CD8-positive, alpha-beta memory T cell (primary cell): Measurements from ENCODE around the gene AGAP1. TPM values are rescaled to one million over a fixed set of nuclear protein-coding genes. Genes with fewer than 3 reads are reported as not detected.
A peak's percentile ranks its signal among the peaks of the same experiment; 100 is the strongest.

Experiments used
- CTCF ChIA-PET: fragments of 350-600 bp; sonication (Branson Sonifier 250); formaldehyde crosslinking; loops from one replicate; lab custom pipeline; 2021; ENCODE audit warnings: antibody characterized with exemption; lab: Charles Lee
- POLR2A ChIA-PET: fragments of 350-600 bp; sonication (Branson Sonifier 250); formaldehyde crosslinking; loops from one replicate; lab custom pipeline; 2021; ENCODE audit warnings: antibody characterized with exemption; lab: Charles Lee
- DNase-seq, 5 donors: peaks; one replicate each; pipeline versions ENCODE4 v3.0.0 to v3.0.0-alpha.2; 2020 to 2022; ENCODE audit warnings: mixed read lengths in 1 of 5
- H3K27ac ChIP-seq: one replicate; pipeline ENCODE4 v1.7.0; 2013; ENCODE audit warnings: low read depth, mild to moderate bottlenecking, low read length, moderate library complexity
- H3K27me3 ChIP-seq: 2 replicates; pipeline ENCODE4 v1.7.0; 2013; ENCODE audit warnings: low read length, mild to moderate bottlenecking; ENCODE audit not compliant: insufficient read depth, poor library complexity, severe bottlenecking
- H3K36me3 ChIP-seq: 2 replicates; pipeline ENCODE4 v1.7.0; 2013; ENCODE audit warnings: mild to moderate bottlenecking, low read length, moderate library complexity; ENCODE audit not compliant: insufficient read depth
- H3K4me1 ChIP-seq: 2 replicates; pipeline ENCODE4 v1.7.0; 2013; ENCODE audit warnings: mild to moderate bottlenecking, low read length, moderate library complexity; ENCODE audit not compliant: insufficient read depth
- H3K4me3 ChIP-seq: 2 replicates; pipeline ENCODE4 v1.7.0; 2013; ENCODE audit warnings: mild to moderate bottlenecking, low read length
- H3K9me3 ChIP-seq: 2 replicates; pipeline ENCODE4 v1.7.0; 2013; ENCODE audit warnings: mild to moderate bottlenecking, low read length
- H3K27ac Mint-ChIP-seq, 8 donors: one replicate each; pipeline ENCODE4 v1.8.0; 2020 to 2021; ENCODE audit warnings: mixed read lengths in 8 of 8, mild to moderate bottlenecking in 6 of 8, inconsistent platforms in 3 of 8, moderate library complexity in 3 of 8
- H3K27me3 Mint-ChIP-seq, 2 donors: one replicate each; pipeline ENCODE4 v1.8.0; 2020 to 2021; ENCODE audit warnings: mixed read lengths in 2 of 2, mild to moderate bottlenecking in 1 of 2, moderate library complexity in 1 of 2
- H3K36me3 Mint-ChIP-seq, 3 donors: one replicate each; pipeline ENCODE4 v1.8.0; 2020 to 2021; ENCODE audit warnings: mixed read lengths in 3 of 3, inconsistent platforms in 1 of 3, mild to moderate bottlenecking in 1 of 3
- H3K4me1 Mint-ChIP-seq, 3 donors: one replicate each; pipeline ENCODE4 v1.8.0; 2020 to 2021; ENCODE audit warnings: mixed read lengths in 3 of 3, inconsistent platforms in 1 of 3, mild to moderate bottlenecking in 1 of 3
- H3K4me3 Mint-ChIP-seq, 7 donors: one replicate each; pipeline ENCODE4 v1.8.0; 2020 to 2021; ENCODE audit warnings: mixed read lengths in 7 of 7, mild to moderate bottlenecking in 6 of 7, moderate library complexity in 4 of 7, inconsistent platforms in 2 of 7
- H3K9me3 Mint-ChIP-seq, 5 donors: one replicate each; pipeline ENCODE4 v1.8.0; 2020 to 2022; ENCODE audit warnings: mixed read lengths in 5 of 5, mild to moderate bottlenecking in 3 of 5, moderate library complexity in 2 of 5, inconsistent platforms in 1 of 5
- polyA plus RNA-seq: library from polyadenylated mRNA; unstranded; fragments of 300-500 nt; fragmentation: Illumina TruSeq; gene quantifications from one replicate; pipeline ENCODE4 v1.2.3, GENCODE V29; 2021
- total RNA-seq, 2 experiments: library from RNA; stranded (reverse); gene quantifications; one replicate each; pipeline ENCODE4 v1.2.3, GENCODE V29; 2021

Gene AGAP1
- total and polyA plus RNA-seq, 3 experiments from 2014 or later = 1.2 to 3.3 (median 2.7) TPM

- ChIA-PET POLR2A (no interaction called here), CTCF (interaction anchor here (0.9 to 1.6 kb wide), 2 partner anchors 10 to 12 kb away, joined by 4 read pairs; no protein-coding TSS in a partner anchor)
- Mint-ChIP-seq H3K27me3 (peaks cover 53 to 57% of the 10 kb centered on the region in 2 donors), H3K36me3 (no peaks in the 10 kb centered on the region), H3K27ac (no peak within 1 kb of the TSS), H3K4me1 (peaks cover 14 to 21% (median 19%) of the 10 kb centered on the region in 3 donors), H3K9me3 (peaks cover 0 to 3% (median 0%) of the 10 kb centered on the region in 5 donors), H3K4me3 (peak within 1 kb of the TSS in 2 of 7 donors; percentile 3 to 41)
- no peak for DNase-seq
- Histone ChIP-seq H3K27ac (no peak within 1 kb of the TSS), H3K4me3 (no peak within 1 kb of the TSS), H3K36me3 (no peaks in the 10 kb centered on the region), H3K9me3 (no peaks in the 10 kb centered on the region), H3K4me1 (no peaks in the 10 kb centered on the region), H3K27me3 (peaks cover 24% of the 10 kb centered on the region)
Observed at GRCh38 chr2:236168110-236169080, 674.6 kb downstream of the AGAP1 start, which contains the start of gene GBX2. Gene GBX2, minus strand, starts transcription at chr2:236168386. Its CDS starts 415 bp downstream, at chr2:236167971.

- H3K27ac Mint-ChIP-seq = no peak overlapping the region
- CTCF ChIA-PET = interaction anchor here (1.6 kb wide), 1 partner anchor 11 kb away, joined by 4 read pairs; no protein-coding TSS in a partner anchor
- peaks cover 24% of the 10 kb centered on the region for H3K27me3 ChIP-seq
- H3K4me3 Mint-ChIP-seq = peak overlapping the region in 2 of 7 donors; percentile 3 to 41
- peaks cover 14 to 21% (median 19%) of the 10 kb centered on the region in 3 donors for H3K4me1 Mint-ChIP-seq
- H3K36me3 ChIP-seq = no peaks in the 10 kb centered on the region
- H3K4me3 ChIP-seq = no peak overlapping the region
- no peaks in the 10 kb centered on the region for H3K9me3 ChIP-seq
- H3K27ac ChIP-seq = no peak overlapping the region
- H3K4me1 ChIP-seq = no peaks in the 10 kb centered on the region
- no peaks in the 10 kb centered on the region for H3K36me3 Mint-ChIP-seq
- no peak for DNase-seq
- H3K9me3 Mint-ChIP-seq = peaks cover 0 to 3% (median 0%) of the 10 kb centered on the region in 5 donors
- H3K27me3 Mint-ChIP-seq = peaks cover 61 to 66% of the 10 kb centered on the region in 2 donors
- POLR2A ChIA-PET = no interaction called here
Observed at GRCh38 chr2:236169151-236169721, 675.4 kb downstream of the AGAP1 start.

- CTCF ChIA-PET = interaction anchor here (1.6 kb wide), 1 partner anchor 10 kb away, joined by 4 read pairs; no protein-coding TSS in a partner anchor
- Histone ChIP-seq H3K27ac (no peak overlapping the region), H3K9me3 (no peaks in the 10 kb centered on the region), H3K4me1 (no peaks in the 10 kb centered on the region), H3K27me3 (peaks cover 27% of the 10 kb centered on the region), H3K4me3 (no peak overlapping the region), H3K36me3 (no peaks in the 10 kb centered on the region)
- POLR2A ChIA-PET = no interaction called here
- DNase-seq = no peak
- H3K27ac Mint-ChIP-seq = no peak overlapping the region
- no peaks in the 10 kb centered on the region for H3K36me3 Mint-ChIP-seq
- H3K4me1 Mint-ChIP-seq = peaks cover 13 to 17% (median 15%) of the 10 kb centered on the region in 3 donors
- peaks cover 0 to 3% (median 0%) of the 10 kb centered on the region in 5 donors for H3K9me3 Mint-ChIP-seq
- peaks cover 63 to 69% of the 10 kb centered on the region in 2 donors for H3K27me3 Mint-ChIP-seq
- peak overlapping the region in 2 of 7 donors; percentile 23 to 55 for H3K4me3 Mint-ChIP-seq
Observed at GRCh38 chr2:236169741-236170589, 676.1 kb downstream of the AGAP1 start.

GRCh38 chr2:236170590-236171165 is 676.8 kb downstream of the AGAP1 start:
- no peaks in the 10 kb centered on the region for H3K4me1 ChIP-seq
- ChIA-PET CTCF (no interaction called here), POLR2A (no interaction called here)
- H3K4me3 ChIP-seq = no peak overlapping the region
- H3K36me3 ChIP-seq = no peaks in the 10 kb centered on the region
- H3K27ac Mint-ChIP-seq = peak overlapping the region in 1 of 8 donors; percentile 8
- no peaks in the 10 kb centered on the region for H3K9me3 ChIP-seq
- no peaks in the 10 kb centered on the region for H3K36me3 Mint-ChIP-seq
- H3K4me3 Mint-ChIP-seq = peak overlapping the region in 2 of 7 donors; percentile 13 to 55
- peaks cover 10 to 13% (median 11%) of the 10 kb centered on the region in 3 donors for H3K4me1 Mint-ChIP-seq
- no peak for DNase-seq
- H3K27me3 Mint-ChIP-seq = peaks cover 60 to 69% of the 10 kb centered on the region in 2 donors
- H3K27me3 ChIP-seq = peaks cover 28% of the 10 kb centered on the region
- H3K9me3 Mint-ChIP-seq = peaks cover 0 to 3% (median 0%) of the 10 kb centered on the region in 5 donors
- no peak overlapping the region for H3K27ac ChIP-seq

GRCh38 chr2:236171181-236171679 is 677.4 kb downstream of the AGAP1 start:
- H3K4me1 ChIP-seq = no peaks in the 10 kb centered on the region
- CTCF ChIA-PET = no interaction called here
- H3K27ac ChIP-seq = no peak overlapping the region
- no peak overlapping the region for H3K4me3 ChIP-seq
- Mint-ChIP-seq H3K9me3 (peaks cover 0 to 3% (median 0%) of the 10 kb centered on the region in 5 donors), H3K27ac (no peak overlapping the region), H3K36me3 (no peaks in the 10 kb centered on the region), H3K4me3 (peak overlapping the region in 1 of 7 donors; percentile 13), H3K4me1 (peaks cover 8 to 11% (median 9%) of the 10 kb centered on the region in 3 donors), H3K27me3 (peaks cover 61 to 70% of the 10 kb centered on the region in 2 donors)
- peaks cover 30% of the 10 kb centered on the region for H3K27me3 ChIP-seq
- H3K9me3 ChIP-seq = no peaks in the 10 kb centered on the region
- POLR2A ChIA-PET = no interaction called here
- H3K36me3 ChIP-seq = no peaks in the 10 kb centered on the region
- no peak for DNase-seq

GRCh38 chr2:236171680-236172254 is 677.9 kb downstream of the AGAP1 start:
- ChIA-PET CTCF (interaction anchor here (0.7 kb wide), 1 partner anchor 1217 kb away, joined by 3 read pairs; no protein-coding TSS in a partner anchor), POLR2A (no interaction called here)
- peaks cover 0 to 3% (median 0%) of the 10 kb centered on the region in 5 donors for H3K9me3 Mint-ChIP-seq
- peaks cover 3 to 6% (median 3%) of the 10 kb centered on the region in 3 donors for H3K4me1 Mint-ChIP-seq
- Histone ChIP-seq H3K27me3 (peaks cover 30% of the 10 kb centered on the region), H3K9me3 (no peaks in the 10 kb centered on the region), H3K4me1 (no peaks in the 10 kb centered on the region), H3K36me3 (no peaks in the 10 kb centered on the region), H3K27ac (no peak overlapping the region), H3K4me3 (no peak overlapping the region)
- no peaks in the 10 kb centered on the region for H3K36me3 Mint-ChIP-seq
- H3K4me3 Mint-ChIP-seq = peak overlapping the region in 1 of 7 donors; percentile 13
- peaks cover 60 to 68% of the 10 kb centered on the region in 2 donors for H3K27me3 Mint-ChIP-seq
- DNase-seq = no peak
- H3K27ac Mint-ChIP-seq = peak overlapping the region in 1 of 8 donors; percentile 36
